HG03521 (cell line): ENCODE results near the gene CNPY1.

Source experiments
- ATAC-seq: cut with Tn5 transposase; IDR thresholded peaks from one replicate; pipeline ENCODE4 v1.9.1; 2021; ENCODE audit warnings: mild to moderate bottlenecking, moderate library complexity; ENCODE audit not compliant: unreplicated experiment

Gene CNPY1

GRCh38 chr7:155457544-155458110 is 88.7 kb downstream of the CNPY1 start:
- no peak for ATAC-seq

- ATAC-seq: no peak
Measured at GRCh38 chr7:155456738-155457543, 89.4 kb downstream of the CNPY1 start.

GRCh38 chr7:155455776-155456737 is 90.3 kb downstream of the CNPY1 start:
- no peak for ATAC-seq

- no peak for ATAC-seq
Measured at GRCh38 chr7:155455132-155455693, 91.1 kb downstream of the CNPY1 start.

- no peak for ATAC-seq
Measured at GRCh38 chr7:155454183-155455112, 91.9 kb downstream of the CNPY1 start.

- ATAC-seq: no peak
Measured at GRCh38 chr7:155453296-155454182, 92.8 kb downstream of the CNPY1 start.

GRCh38 chr7:155452505-155453295 is 93.7 kb downstream of the CNPY1 start:
- ATAC-seq: no peak

GRCh38 chr7:155451840-155452239 is 94.5 kb downstream of the CNPY1 start:
- ATAC-seq: no peak
